ENCODE data around the gene TOR2A.

GRCh38 chr9:127767410-127767809 is 32.3 kb upstream of the TOR2A start:
- TF ChIP-seq POLR2A (IDR thresholded peaks at IDR 0.05; ENCODE audit: low read depth, low read length) (no peak), POLR2AphosphoS5 (IDR thresholded peaks at IDR 0.05; ENCODE audit: low read depth, low read length) (no peak), TAF1 (IDR thresholded peaks at IDR 0.05; ENCODE audit: borderline replicate concordance, low read depth, low read length) (no peak)

All from GM12892 (cell line).